ENCODE results near the gene KHDRBS1.
"Not testable (repeated sequence)": the region's sequence is repeated elsewhere in the genome, so short reads cannot be mapped to it uniquely, and the experiment has no call there.

KHDRBS1 gene

GRCh38 chr1:32068957-32069588, 55.4 kb downstream of the KHDRBS1 start:
- peaks cover 27% of the 10 kb centered on the region for H3K4me1 Mint-ChIP-seq
- H3K9me3 Mint-ChIP-seq: no peaks in the 10 kb centered on the region
- DNase-seq (ENCODE audit: low spot score in 2 of 2) (no peak), ATAC-seq (no peak)
- peak overlapping the region; percentile 7 for H3K27ac Mint-ChIP-seq
- no peak overlapping the region for H3K4me3 Mint-ChIP-seq
- peaks cover 42% of the 10 kb centered on the region for H3K36me3 Mint-ChIP-seq

- H3K4me1 Mint-ChIP-seq: peaks cover 36% of the 10 kb centered on the region
- H3K4me3 Mint-ChIP-seq: peak overlapping the region; percentile 96
- DNase-seq (ENCODE audit: low spot score in 2 of 2) (no peak), ATAC-seq (peak; percentile 58)
- H3K27ac Mint-ChIP-seq: peak overlapping the region; percentile 95
- peaks cover 50% of the 10 kb centered on the region for H3K36me3 Mint-ChIP-seq
- H3K9me3 Mint-ChIP-seq: no peaks in the 10 kb centered on the region
These were observed 58.3 kb downstream of the KHDRBS1 start for GRCh38 chr1:32071758-32072621.

- ATAC-seq (peak; percentile 94), DNase-seq (ENCODE audit: low spot score in 2 of 2) (peak; percentile 91 to 96)
- peaks cover 43% of the 10 kb centered on the region for H3K4me1 Mint-ChIP-seq
- H3K9me3 Mint-ChIP-seq: no peaks in the 10 kb centered on the region
- H3K27ac Mint-ChIP-seq: peak within 1 kb of the TSS; percentile 95
- H3K4me3 Mint-ChIP-seq: peak within 1 kb of the TSS; percentile 96
- H3K36me3 Mint-ChIP-seq: peaks cover 50% of the 10 kb centered on the region
These were observed 59.1 kb downstream of the KHDRBS1 start, which contains the start of gene TMEM39B for GRCh38 chr1:32072622-32073298. TMEM39B (plus strand) TSS chr1:32072939; CDS start chr1:32073048, 109 bp downstream.

GRCh38 chr1:32073299-32074229, 59.9 kb downstream of the KHDRBS1 start:
- peak; percentile 20 for ATAC-seq
- peaks cover 44% of the 10 kb centered on the region for H3K4me1 Mint-ChIP-seq
- H3K9me3 Mint-ChIP-seq: no peaks in the 10 kb centered on the region
- H3K4me3 Mint-ChIP-seq: peak overlapping the region; percentile 96
- peak overlapping the region; percentile 95 for H3K27ac Mint-ChIP-seq
- H3K36me3 Mint-ChIP-seq: peaks cover 57% of the 10 kb centered on the region
- peak in 1 of 2 donors; percentile 96 for DNase-seq (ENCODE audit: low spot score in 2 of 2)

GRCh38 chr1:32074841-32075240, 61.2 kb downstream of the KHDRBS1 start:
- Mint-ChIP-seq H3K36me3 (peaks cover 69% of the 10 kb centered on the region), H3K27ac (peak overlapping the region; percentile 68), H3K4me1 (peaks cover 44% of the 10 kb centered on the region), H3K4me3 (peak overlapping the region; percentile 96), H3K9me3 (no peaks in the 10 kb centered on the region)
- no peak for ATAC-seq
- DNase-seq (ENCODE audit: low spot score in 2 of 2): no peak

GRCh38 chr1:32077451-32077850, 63.8 kb downstream of the KHDRBS1 start:
- peaks cover 28% of the 10 kb centered on the region for H3K4me1 Mint-ChIP-seq
- DNase-seq (ENCODE audit: low spot score in 2 of 2): no peak
- no peak overlapping the region for H3K27ac Mint-ChIP-seq
- H3K4me3 Mint-ChIP-seq: no peak overlapping the region
- no peak for ATAC-seq
- H3K9me3 Mint-ChIP-seq: no peaks in the 10 kb centered on the region
- peaks cover 84% of the 10 kb centered on the region for H3K36me3 Mint-ChIP-seq

- Mint-ChIP-seq H3K4me3 (no peak overlapping the region), H3K4me1 (peaks cover 8% of the 10 kb centered on the region), H3K36me3 (peaks cover 97% of the 10 kb centered on the region), H3K9me3 (no peaks in the 10 kb centered on the region), H3K27ac (no peak overlapping the region)
- no peak for DNase-seq (ENCODE audit: low spot score in 2 of 2)
- ATAC-seq: no peak
These were observed 68.4 kb downstream of the KHDRBS1 start for GRCh38 chr1:32082022-32082421.

GRCh38 chr1:32086381-32086780, 72.7 kb downstream of the KHDRBS1 start:
- H3K36me3 Mint-ChIP-seq: peaks cover 85% of the 10 kb centered on the region
- H3K4me1 Mint-ChIP-seq; ATAC-seq; H3K9me3 Mint-ChIP-seq; DNase-seq (ENCODE audit: low spot score in 2 of 2); H3K27ac Mint-ChIP-seq; H3K4me3 Mint-ChIP-seq: not testable (repeated sequence)

GRCh38 chr1:32091176-32091575, 77.5 kb downstream of the KHDRBS1 start:
- DNase-seq (ENCODE audit: low spot score in 2 of 2) (no peak), ATAC-seq (peak; percentile 21)
- no peaks in the 10 kb centered on the region for H3K4me1 Mint-ChIP-seq
- H3K9me3 Mint-ChIP-seq: no peaks in the 10 kb centered on the region
- H3K27ac Mint-ChIP-seq: no peak overlapping the region
- no peak overlapping the region for H3K4me3 Mint-ChIP-seq
- peaks cover 88% of the 10 kb centered on the region for H3K36me3 Mint-ChIP-seq

GRCh38 chr1:32091591-32091990, 77.9 kb downstream of the KHDRBS1 start:
- Mint-ChIP-seq H3K36me3 (peaks cover 88% of the 10 kb centered on the region), H3K9me3 (no peaks in the 10 kb centered on the region), H3K4me1 (no peaks in the 10 kb centered on the region), H3K4me3 (no peak overlapping the region), H3K27ac (no peak overlapping the region)
- ATAC-seq: no peak
- no peak for DNase-seq (ENCODE audit: low spot score in 2 of 2)
